Activated T-helper 2 cell treated with anti-CD3 and anti-CD28 coated beads, Interferon-gamma antibody, Interleukin-2, Interleukin-4, amounts not matched to agents 10 μg/mL and 5 μg/mL and 100 μg/mL, durations not matched to agents 14 hours and 24 hours and 36 hours (primary cell): ENCODE measurements around the gene CYGB. TPM values are rescaled to one million over a fixed set of nuclear protein-coding genes. Genes with fewer than 3 reads are reported as not detected.
"Not testable (repeated sequence)": the region's sequence is repeated elsewhere in the genome, so short reads cannot be mapped to it uniquely, and the experiment has no call there.

Source experiments
- DNase-seq: peaks from one replicate; pipeline ENCODE4 v3.0.0; 2021; ENCODE audit warnings: low spot score
- H3K27ac Mint-ChIP-seq: one replicate; pipeline ENCODE4 v1.8.0; 2021; ENCODE audit warnings: mixed read lengths
- H3K27me3 Mint-ChIP-seq: one replicate; pipeline ENCODE4 v1.8.0; 2021; ENCODE audit warnings: low read depth, mixed read lengths
- H3K36me3 Mint-ChIP-seq: one replicate; pipeline ENCODE4 v1.8.0; 2021; ENCODE audit warnings: low read depth, mixed read lengths
- H3K4me1 Mint-ChIP-seq: one replicate; pipeline ENCODE4 v1.8.0; 2021; ENCODE audit warnings: low read depth, mixed read lengths
- H3K4me3 Mint-ChIP-seq: one replicate; pipeline ENCODE4 v1.8.0; 2021; ENCODE audit warnings: low read depth, mild to moderate bottlenecking, moderate library complexity, mixed read lengths
- H3K9me3 Mint-ChIP-seq: one replicate; pipeline ENCODE4 v1.8.0; 2021; ENCODE audit warnings: mixed read lengths
- intact Hi-C: fragments of 100-400 bp; cut with micrococcal nuclease; formaldehyde crosslinking; loops from one replicate; pipeline ENCODE4 v1.15.1; 2023
- total RNA-seq: library from RNA; stranded (reverse); gene quantifications from 2 replicates; pipeline ENCODE4 v1.2.3, GENCODE V29; 2022

CYGB gene
- total RNA-seq, 1 donor from 2014 or later = not detected

DNA sequence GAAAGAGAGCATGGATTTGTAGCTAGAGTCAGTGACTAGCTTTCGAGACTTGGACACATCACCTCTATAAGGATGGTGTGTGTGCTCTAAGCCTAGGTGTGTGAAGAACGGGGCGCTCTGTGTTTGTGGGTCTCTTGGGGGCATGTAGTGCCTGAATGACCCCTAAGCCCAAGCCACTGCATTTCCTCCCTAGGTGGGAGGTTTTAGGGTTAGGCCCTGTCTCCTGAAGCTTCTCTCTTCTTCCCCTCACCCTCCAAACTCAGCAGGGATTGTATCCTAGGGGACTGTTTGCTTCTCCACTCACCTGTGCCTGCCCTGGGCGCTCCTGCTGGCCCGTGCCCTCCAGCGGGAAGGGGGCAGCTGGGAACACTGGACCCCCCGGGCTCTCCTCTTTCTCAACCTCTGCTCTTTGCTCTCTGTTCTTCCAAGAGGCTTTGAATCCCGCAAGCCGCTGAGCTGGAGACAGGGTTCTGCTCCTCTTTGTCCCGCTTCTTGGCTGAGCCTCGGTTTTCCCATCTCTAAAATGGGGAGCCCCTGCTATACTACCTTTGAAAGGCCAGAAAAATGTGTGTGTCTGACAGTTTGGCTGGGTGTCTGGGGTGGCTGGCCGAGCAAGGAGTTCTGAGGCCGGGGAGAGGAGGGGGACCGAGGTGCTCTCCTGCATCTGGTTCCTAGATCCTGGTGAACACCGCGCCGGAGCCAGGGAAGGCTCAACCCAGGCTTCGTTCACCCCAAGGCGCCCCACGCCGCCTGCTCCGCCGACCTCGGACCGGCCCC is 810 bp downstream of the CYGB start:
- no peak overlapping the region for H3K27ac Mint-ChIP-seq
- H3K27me3 Mint-ChIP-seq = peaks cover 54% of the 10 kb centered on the region
- H3K36me3 Mint-ChIP-seq = no peaks in the 10 kb centered on the region
- intact Hi-C loops = no loop called here
- no peaks in the 10 kb centered on the region for H3K4me1 Mint-ChIP-seq
- no peaks in the 10 kb centered on the region for H3K9me3 Mint-ChIP-seq
- H3K4me3 Mint-ChIP-seq = no peak overlapping the region
- DNase-seq = no peak

DNA sequence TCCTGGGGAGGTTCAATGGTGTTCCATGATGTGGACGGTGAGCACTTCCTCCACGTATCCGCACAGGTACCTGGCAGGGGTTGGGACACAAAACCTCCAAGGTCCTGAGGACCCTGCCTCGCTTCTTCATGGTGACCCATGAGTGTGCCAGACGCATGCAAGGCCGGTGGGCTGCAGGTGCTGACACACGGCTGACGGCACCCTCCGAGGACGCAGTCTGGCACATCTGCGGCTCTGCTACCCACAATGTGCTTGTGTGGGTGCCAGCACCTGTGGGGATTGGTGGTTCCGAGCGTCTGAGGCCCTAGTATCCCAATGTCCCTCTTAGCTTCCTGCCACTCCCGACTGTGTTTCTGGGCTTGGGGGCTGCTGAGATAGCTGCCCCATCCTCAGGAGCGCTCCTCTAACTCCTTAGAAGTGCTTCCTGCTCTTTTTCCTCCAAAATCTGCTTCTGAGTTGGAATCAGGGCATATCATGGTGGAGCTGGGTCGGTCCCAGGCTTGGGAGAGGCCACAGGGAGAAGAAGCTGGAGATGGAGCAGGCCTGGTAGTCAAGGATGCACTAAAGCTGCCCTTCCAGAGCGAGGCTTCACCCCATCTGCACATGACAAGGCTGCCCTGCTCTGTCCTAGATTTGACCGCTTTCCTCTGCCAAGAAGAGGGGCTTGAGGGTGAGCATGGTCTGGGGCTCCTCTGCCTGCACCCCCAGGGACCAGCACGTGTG is 1.6 kb downstream of the CYGB start:
- intact Hi-C loops = no loop called here
- Mint-ChIP-seq H3K36me3 (no peaks in the 10 kb centered on the region), H3K9me3 (no peaks in the 10 kb centered on the region), H3K27ac (no peak overlapping the region), H3K4me3 (no peak overlapping the region), H3K4me1 (no peaks in the 10 kb centered on the region), H3K27me3 (peaks cover 47% of the 10 kb centered on the region)
- no peak for DNase-seq

DNA sequence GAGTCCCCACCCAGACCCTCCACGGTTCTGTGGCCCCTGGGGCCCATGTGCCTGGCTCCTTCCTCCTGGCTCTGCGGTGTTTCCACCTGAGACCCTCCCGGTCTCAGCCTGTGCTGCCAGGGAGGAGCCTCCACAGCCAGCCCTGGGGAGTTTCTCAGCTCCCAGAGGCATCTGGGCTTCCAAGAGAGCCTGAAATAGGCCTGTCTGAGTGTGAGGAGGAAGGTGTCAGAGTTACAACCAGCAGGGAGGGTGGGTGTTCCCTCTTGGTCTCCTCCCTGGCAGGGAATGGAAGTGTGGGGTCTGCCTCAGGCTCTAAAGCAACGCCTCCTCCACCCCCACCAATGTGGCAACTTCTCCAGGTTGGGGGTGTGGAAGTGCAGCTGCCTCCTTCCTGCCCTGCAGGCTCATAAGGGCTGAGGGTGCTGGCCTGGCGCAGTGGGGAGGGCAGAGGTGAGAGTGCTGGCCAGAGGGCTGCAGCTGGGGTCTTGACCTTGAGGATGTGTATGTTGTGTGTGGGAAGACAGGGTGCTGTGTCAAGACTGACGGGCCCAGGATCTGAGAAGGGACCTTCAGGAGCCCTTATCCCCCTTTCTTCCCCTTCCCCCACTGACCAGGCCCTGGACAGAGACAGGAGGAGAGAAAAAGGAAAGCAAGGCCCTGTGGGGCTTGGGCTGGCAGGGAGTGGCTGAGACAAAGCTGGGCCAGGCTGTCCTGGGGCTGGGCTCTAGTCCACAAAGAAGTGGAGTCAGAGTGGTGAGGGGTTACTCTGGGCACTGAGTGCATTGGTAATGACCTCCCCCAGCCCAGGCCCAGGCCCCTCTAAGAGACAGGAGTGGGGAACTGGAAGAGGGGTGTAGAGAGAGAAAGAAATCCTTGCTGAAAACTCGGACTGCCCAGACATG is 2.4 kb downstream of the CYGB start:
- H3K4me3 Mint-ChIP-seq = no peak overlapping the region
- DNase-seq = no peak
- H3K4me1 Mint-ChIP-seq = no peaks in the 10 kb centered on the region
- intact Hi-C loops = no loop called here
- peaks cover 43% of the 10 kb centered on the region for H3K27me3 Mint-ChIP-seq
- no peaks in the 10 kb centered on the region for H3K9me3 Mint-ChIP-seq
- no peak overlapping the region for H3K27ac Mint-ChIP-seq
- H3K36me3 Mint-ChIP-seq = no peaks in the 10 kb centered on the region

DNA sequence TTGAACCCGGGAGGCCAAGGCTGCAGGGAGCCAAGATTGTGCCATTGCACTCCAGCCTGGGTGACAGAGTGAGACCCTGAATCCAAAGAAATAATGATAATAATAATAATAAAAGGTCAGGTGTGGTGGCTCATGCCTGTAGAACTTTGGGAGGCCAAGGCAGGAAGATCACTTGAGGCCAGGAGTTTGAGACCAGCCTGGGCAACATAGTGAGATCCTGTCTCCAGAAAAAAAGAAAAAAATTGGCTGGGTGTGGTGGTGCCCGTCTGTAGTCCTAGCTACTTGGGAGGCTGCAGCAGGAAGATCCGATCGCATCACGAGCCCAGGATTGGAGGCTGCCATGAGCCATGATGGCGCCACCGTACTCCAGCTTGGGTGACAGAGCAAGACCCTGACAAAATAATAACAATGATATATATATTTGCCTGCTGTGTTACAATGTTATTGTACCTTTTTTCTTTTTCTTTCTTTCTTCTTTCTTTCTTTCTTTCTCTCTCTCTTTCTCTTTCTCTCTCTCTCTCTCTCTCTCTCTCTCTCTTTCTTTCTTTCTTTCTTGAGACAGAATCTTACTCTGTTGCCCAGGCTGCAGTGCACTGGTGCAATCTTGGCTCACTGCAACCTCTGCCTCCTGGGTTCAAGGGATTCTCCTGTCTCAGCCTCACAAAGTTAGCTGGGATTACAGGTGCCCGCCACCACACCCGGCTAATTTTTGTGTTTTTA is 3.7 kb downstream of the CYGB start:
- H3K9me3 Mint-ChIP-seq, DNase-seq, H3K4me1 Mint-ChIP-seq, H3K27ac Mint-ChIP-seq, H3K4me3 Mint-ChIP-seq, intact Hi-C loops, H3K36me3 Mint-ChIP-seq: not testable (repeated sequence)
- H3K27me3 Mint-ChIP-seq = peaks cover 33% of the 10 kb centered on the region

DNA sequence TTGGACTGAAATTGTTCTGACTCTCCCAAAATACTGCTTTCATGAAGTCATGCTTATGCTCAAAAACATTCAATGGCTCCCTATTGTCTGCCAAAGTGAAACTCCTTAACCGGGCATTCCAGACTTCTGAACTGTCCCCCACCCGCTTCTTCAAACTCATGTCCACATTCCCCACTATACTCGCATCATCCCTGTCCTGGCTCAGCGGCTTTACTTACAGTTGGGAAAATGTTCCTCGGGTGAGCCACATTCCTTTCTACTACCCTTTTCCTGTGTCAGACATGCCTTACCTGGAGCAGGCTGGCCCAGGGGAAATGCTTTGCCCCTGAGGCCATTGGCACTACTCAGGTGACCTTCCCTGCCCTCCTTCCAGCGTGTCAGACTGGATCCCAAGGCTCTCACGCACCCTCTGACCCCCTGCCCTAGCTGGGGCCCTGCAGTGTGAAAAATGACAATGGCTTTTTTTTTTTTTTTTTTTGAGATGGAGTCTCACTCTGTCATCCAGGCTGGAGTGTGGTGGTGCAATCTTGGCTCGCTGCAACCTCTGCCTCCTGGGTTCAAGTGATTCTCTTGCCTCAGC is 5.3 kb downstream of the CYGB start:
- Mint-ChIP-seq H3K4me1 (no peaks in the 10 kb centered on the region), H3K36me3 (no peaks in the 10 kb centered on the region), H3K4me3 (no peak overlapping the region), H3K27me3 (peaks cover 29% of the 10 kb centered on the region), H3K27ac (no peak overlapping the region), H3K9me3 (no peaks in the 10 kb centered on the region)
- intact Hi-C loops = no loop called here
- DNase-seq = no peak

DNA sequence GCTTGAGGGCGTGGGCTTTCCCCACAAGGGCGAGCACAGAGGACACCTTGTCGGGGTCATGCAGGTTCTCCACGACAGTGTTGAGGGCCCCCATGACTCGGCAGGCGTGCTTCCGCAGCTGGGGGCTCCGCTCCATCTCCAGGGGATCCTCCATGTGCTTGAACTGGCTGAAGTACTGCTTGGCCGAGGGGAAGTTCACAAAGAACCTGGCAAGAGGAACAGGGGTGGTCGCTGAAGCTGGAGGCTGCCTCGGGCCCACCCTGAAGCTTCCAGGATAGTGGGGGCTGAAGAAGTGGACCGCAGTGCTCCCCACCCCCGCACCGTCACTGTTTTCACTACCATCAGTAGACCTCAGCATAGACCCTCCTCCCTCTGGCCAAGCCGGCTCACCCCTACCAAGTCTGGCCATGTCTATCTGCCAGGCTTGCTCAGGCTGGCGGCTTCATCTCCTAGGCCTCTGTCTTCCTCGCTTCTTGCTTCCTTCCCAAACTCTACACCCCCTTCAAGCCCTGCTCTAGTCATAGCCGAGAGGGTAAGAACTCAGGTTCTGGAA is 5.9 kb downstream of the CYGB start:
- H3K27me3 Mint-ChIP-seq = peaks cover 26% of the 10 kb centered on the region

DNA sequence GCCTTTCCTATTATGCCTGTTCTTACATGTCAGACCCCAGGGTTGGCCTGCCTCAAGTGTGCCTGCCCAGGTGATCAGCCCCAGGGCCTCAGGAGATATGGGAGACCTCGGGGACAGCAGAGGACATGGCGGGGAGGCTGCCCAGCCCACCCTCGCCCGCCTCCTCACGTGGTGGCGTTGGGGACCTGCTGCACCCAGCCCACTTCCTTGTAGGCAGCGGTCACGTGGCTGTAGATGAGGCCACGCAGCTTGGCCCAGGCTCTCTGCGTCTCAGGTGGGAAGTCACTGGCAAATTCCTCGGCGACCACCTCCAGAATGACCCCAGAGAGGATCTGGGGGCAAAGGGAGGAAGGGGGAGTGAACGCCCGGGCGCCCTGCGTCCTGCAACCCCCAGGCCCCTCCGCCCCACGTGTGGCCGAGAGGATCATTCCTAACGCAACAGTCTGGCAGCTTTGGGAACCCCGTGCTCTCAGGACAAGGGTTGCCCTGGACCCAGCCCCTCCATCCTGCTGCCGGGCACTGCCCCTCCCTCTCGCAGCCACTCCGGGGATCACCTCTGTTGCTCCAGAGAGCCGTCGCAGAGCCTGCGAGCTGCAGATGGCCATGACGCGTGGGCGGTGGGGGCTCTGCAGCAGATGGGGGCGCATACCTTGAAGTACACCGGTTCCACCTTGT is 6.6 kb downstream of the CYGB start:
- Mint-ChIP-seq H3K4me1 (no peaks in the 10 kb centered on the region), H3K27ac (no peak overlapping the region), H3K27me3 (peaks cover 21% of the 10 kb centered on the region), H3K9me3 (no peaks in the 10 kb centered on the region), H3K36me3 (no peaks in the 10 kb centered on the region), H3K4me3 (no peak overlapping the region)
- DNase-seq = no peak
- intact Hi-C loops = no loop called here

More for the DNA sequence above, 5.9 kb downstream of the CYGB start:
- intact Hi-C loops = no loop called here
- H3K4me3 Mint-ChIP-seq = no peak overlapping the region
- H3K36me3 Mint-ChIP-seq = no peaks in the 10 kb centered on the region
- no peak for DNase-seq
- no peak overlapping the region for H3K27ac Mint-ChIP-seq
- H3K4me1 Mint-ChIP-seq = no peaks in the 10 kb centered on the region
- no peaks in the 10 kb centered on the region for H3K9me3 Mint-ChIP-seq

DNA sequence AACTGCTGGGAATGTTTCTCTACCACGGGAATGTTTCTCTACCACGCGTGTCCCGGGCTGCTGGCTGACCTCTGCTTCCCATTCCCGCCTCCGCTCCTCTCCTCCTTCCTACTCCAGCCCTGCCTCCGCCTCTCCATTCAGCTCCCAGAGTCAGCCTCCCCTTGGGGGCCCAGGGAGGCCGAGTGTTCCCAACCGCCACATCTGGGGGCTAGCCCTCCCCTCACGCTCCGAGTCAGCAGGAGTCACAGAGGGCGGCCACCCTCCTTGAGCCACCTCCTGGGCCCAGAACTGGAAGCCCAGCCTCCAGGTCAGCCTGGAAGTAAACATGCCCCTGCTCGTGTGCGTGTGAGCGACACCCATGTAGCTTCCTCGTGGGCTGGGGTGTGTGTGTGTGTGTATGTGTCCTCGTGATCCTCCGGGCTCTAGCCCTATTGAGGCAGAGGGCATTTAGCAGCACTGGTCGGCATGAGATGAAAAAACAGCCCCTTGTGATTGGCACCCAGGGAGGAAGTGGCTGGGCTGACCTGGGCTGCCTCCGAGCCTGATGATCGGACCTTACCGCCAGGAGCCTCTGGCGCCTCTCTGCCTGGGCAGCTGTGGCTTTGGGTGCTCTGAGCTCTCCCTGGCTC is 7.3 kb downstream of the CYGB start:
- Mint-ChIP-seq H3K4me3 (no peak overlapping the region), H3K36me3 (no peaks in the 10 kb centered on the region), H3K27ac (no peak overlapping the region), H3K4me1 (no peaks in the 10 kb centered on the region), H3K9me3 (no peaks in the 10 kb centered on the region), H3K27me3 (peaks cover 17% of the 10 kb centered on the region)
- intact Hi-C loops = no loop called here
- DNase-seq = no peak

DNA sequence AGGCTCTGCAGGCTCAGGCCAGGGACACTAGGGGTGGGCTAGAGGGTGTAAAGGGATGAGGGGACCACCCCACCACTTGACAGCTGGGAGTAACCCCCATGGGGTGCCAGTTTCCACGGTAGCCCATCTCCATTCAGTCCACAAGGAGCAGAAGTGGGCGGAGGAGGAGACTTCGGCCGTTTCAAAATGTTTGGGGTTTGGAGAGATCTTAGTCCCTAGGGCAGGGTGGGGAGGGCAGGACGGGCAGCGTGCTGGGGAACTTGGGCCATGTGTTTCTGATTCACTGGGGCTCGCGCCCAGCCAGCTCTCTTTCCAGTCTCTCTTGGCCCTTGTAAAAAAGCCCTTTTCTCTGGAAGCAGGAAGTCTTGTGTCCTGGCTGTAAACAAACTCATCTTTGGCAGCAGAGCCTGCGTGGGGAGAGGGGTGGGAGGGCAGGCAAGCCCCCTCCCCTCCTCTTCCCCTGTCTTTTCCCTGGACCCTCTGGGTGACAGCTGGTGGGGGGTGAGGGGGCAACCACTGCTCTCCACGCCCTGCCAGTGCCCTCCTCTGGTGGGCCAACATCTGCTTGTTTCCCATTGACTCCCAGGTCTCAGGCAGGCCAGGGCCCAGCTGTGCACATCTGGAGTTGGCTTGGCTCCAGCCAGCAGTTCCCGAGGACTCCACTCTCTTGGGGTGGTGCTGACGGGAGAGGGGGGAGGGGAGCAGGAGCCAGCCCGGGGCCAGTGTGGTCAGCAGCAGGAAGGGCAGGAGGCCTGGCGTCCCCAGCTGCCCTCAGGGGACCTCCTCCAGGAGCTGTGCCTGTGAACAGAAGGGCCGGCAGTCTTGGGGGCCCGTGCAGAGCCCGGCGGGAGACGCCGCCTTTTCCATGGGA is 8.1 kb downstream of the CYGB start:
- H3K9me3 Mint-ChIP-seq = no peaks in the 10 kb centered on the region
- no peak overlapping the region for H3K4me3 Mint-ChIP-seq
- DNase-seq = no peak
- no peaks in the 10 kb centered on the region for H3K4me1 Mint-ChIP-seq
- H3K27me3 Mint-ChIP-seq = peaks cover 11% of the 10 kb centered on the region
- H3K36me3 Mint-ChIP-seq = no peaks in the 10 kb centered on the region
- no peak overlapping the region for H3K27ac Mint-ChIP-seq
- intact Hi-C loops = no loop called here

DNA sequence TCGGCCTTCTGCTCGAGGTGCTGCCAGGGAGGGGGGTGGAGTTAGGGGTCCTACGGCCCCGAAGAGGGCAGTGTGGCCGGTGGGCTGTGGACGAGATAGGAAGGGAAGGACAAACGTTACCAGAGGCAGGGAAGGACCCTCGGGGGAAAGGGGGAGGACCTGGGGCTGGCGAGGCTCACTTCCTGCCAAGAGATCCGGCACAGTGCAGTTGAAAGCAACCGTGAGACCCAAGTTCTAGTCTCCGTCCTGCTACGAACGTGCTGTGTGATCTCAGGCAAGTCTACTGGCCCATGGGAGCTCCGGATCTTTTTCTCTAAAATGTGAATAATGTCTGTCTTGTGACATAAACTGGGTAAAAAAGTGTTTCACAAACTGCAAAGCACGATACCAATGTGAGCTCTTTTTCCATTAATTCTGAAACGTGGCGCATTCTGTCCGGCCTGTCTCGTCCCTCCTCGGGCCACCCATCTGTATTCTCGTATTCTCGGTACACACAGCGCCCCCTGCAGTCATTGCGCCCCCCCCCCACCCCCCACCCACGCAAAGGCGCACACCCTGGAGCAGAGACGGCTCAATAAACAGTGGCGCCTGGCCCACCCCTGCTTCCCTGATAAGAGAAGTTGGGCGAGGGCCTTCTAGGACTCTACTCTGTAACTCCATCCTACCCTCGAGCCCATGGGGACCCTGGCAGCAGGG is 8.8 kb downstream of the CYGB start:
- no peak for DNase-seq
- H3K27ac Mint-ChIP-seq = no peak overlapping the region
- no peaks in the 10 kb centered on the region for H3K36me3 Mint-ChIP-seq
- no peak overlapping the region for H3K4me3 Mint-ChIP-seq
- H3K9me3 Mint-ChIP-seq = no peaks in the 10 kb centered on the region
- intact Hi-C loops = no loop called here
- H3K4me1 Mint-ChIP-seq = no peaks in the 10 kb centered on the region
- peaks cover 9% of the 10 kb centered on the region for H3K27me3 Mint-ChIP-seq
